ENCODE results near the gene FAM83F.

The FAM83F gene

DNA sequence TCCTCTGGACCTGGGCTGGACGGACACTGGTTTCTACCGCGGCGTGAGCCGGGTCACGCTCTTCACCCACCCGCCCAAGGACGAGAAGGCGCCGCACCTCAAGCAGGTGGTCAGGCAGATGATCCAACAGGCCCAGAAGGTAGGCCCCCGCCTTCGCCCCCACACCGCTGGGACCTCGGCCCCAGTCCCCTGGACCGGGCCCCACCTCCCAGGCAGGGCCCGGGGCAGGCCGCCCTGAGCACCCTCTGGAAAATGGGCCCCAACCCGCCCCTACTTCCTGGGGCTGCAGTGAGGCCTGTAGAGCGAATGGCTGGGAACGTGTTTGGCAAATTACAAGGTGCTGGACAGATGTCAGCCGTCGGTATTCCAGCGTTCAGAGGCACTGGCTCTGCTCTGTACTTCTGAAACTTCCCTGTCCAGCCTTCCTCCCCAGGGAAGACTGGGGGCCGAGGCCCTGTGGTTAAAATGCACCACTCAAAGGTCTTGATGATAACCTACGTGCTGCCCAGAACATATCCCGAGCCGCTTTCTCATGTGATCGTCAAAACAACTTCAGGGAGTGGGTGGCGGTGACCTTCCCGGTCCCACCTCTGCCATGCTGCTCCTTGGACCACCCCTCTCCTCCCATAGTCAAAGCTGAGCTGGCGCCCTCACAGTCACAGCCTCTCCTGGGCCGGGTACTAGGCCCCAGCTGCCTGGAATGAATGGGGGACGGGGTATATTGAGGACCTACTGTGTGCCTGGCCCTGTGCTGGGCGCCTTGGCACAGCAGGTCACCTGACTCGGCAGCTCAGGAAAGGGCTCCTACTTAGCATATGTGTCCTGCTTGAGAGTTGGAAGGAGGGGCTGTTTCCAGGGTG, 869 bp downstream of the FAM83F start:
- no peak for DNase-seq

DNA sequence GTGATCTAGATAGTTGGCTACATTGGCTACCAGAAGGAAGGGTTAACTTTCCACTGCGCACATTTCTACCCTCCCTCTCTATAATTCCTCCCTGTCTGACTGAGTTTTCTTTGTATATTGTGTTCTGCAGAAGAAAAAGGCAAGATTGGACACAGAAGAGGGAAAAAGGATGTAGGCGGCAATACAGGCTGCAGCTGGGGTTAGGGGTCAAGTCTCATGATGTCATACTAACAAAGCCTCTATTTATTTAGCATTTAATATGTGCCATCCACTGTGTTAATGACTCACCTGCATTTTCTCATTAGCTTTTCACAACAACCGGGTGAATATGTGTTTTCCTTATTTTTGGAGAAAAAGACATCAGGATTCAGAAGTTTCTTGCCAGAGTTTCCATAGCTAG, 2.0 kb downstream of the FAM83F start:
- DNase-seq, result no peak

DNA sequence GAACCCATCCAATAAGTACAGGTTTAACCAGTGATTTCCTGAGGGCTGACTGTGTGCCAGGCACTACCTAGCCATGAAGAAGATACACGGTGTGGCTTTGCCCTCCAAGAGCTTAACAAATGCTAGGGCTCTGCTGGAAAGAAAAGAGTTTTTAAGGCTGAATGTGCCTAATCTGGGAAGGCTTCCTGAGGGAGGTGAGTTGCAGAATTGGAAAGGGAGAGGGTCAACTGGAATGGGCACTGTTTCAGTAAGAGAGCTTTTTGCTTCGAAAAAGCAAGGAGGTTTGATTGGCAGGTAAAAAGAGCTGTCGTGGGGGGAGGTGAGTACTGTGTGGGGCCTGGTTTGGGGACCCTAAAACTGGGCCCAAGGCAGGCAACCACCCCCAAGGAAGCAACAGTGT, 2.7 kb downstream of the FAM83F start:
- DNase-seq, result no peak

DNA sequence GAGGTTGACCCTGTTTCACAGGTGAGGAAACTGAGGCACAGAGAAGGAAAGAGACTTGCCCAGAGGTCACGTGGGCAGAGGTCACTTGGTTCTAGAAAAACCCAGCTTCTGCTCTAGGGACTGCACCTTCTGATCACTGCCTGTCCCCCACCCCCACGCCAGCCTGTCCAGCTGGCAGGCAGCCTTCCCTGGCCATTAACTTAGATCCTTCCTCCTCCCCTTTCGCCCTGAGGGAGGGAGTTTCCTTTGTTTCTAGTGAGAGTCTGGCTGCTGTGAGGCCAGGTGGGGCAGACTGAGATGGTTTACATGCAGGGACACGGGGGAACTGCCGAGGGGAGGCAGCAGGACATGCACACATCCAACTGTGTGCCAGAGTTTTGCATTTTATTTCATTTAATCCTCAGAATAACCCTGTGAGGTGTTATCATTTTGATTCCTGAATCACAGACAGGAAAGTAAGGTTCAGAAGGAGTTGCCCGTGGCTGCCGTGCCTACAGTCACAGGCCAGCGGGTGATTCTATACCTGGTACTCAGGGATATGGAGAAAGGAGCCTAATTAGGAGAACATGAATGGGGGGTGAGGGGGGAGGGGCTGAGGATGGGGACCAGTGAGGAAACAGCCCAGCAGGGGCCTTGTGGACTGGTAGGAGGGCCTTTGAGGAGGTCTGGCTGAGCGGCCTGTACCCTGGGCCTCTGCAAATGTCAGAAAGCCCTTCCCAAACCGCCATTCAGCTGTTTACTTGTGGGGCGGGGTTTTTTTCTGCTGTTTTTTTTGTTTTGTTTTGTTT, 3.4 kb downstream of the FAM83F start:
- DNase-seq, result peak; percentile 30

DNA sequence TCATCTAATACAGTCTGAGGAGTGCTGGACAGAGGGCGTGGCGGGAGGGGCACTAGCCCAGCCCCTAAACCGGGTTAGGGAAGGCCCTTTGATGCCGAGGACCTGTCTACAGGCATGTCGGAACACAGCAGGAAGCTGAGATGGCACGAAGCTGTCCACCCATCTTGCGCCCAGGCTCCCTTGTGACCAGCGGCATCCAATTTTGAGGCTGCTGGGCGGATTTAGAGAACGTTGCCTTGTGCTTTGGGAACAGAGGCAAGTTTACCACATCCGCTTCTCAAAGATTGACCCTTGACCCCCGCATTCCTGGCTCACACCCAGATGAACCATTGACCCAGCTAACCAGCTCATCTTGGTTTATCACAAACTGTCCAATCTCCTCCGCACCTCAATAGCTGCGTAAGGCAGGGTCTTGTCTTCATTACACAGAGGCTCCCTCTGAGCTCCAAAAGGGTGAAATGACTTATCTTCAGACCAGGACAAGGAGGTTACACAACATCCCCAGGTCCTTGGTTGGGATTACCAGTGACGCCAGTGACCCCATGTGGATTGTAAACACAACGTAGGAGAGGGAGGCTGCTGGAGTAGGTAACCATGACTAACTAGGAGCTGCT, 4.5 kb downstream of the FAM83F start:
- DNase-seq, result no peak

DNA sequence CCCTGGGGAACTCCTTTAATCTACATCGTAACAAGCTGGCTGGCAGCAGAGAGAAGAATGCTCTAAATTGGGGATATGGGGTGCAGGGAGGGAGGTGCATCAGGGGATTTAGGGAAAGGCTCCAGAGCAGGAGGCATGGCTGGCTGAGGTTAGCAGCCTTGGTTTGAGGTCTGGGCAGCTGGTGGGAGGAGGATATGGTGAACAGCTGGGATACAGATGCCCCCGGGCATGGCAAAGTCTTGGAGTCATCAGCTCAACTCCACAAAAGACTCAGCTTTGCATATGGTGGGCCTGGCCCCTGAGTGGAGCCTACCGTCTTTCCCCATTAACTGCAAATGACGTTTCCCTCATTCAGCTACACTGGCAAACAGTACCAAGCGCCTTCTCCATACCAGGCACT, 5.4 kb downstream of the FAM83F start:
- DNase-seq, result no peak

DNA sequence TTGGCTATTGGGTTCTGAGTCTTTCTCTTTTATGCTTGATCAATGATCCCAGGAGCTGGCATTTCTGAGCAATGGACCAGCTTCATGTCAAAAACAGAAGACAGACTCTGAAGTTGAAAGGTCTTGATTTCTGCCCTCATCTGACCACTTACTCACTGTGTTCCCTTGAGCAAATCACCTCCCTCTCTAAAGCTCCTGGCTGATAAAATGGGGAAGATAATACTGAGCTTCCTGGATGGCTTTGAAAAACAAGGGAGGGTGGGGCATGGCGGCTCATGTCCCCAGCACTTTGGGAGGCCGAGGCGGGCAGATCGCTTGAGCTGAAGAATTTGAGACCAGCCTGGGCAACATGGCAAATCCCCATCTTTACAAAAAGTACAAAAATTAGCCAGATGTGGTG, 6.4 kb downstream of the FAM83F start:
- DNase-seq, result no peak

DNA sequence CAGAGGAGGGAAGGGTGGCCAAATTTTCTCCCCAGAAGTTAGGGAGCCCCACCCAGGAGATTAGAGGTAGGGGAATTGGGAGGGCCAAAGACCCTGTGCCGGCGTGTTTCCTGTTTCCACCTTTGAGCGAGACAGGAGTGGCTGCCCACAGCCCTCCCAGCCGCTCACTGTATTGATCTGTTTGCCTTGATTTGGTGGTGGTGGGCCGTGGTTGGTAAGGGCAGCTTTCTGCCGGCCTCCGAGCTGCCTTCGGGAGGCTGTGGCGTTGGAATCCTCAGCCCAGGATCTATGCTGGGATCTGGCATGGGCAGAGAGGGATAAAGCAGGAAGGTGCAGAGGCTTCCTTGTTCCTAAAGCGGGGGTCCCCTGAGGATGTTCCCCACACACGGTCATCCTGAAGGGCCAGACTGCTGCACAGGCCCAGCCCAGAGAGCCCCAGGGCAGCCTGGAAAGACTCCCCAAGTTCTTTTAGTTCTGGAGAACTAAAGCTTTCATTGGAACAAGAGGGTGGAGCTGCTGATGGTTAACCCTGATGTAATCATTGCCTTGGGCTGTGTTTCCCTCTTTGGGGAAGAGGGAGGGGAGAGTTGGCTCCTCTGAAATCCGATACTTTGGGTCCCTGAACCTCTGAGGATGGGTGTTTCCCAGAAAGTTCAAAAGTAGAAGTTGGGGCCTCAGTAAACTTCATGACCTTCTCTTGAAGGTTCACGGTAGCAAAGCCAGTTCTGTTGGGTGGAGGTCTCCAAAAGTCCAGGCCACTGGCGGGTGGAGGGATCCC, 7.2 kb downstream of the FAM83F start:
- no peak for DNase-seq

DNA sequence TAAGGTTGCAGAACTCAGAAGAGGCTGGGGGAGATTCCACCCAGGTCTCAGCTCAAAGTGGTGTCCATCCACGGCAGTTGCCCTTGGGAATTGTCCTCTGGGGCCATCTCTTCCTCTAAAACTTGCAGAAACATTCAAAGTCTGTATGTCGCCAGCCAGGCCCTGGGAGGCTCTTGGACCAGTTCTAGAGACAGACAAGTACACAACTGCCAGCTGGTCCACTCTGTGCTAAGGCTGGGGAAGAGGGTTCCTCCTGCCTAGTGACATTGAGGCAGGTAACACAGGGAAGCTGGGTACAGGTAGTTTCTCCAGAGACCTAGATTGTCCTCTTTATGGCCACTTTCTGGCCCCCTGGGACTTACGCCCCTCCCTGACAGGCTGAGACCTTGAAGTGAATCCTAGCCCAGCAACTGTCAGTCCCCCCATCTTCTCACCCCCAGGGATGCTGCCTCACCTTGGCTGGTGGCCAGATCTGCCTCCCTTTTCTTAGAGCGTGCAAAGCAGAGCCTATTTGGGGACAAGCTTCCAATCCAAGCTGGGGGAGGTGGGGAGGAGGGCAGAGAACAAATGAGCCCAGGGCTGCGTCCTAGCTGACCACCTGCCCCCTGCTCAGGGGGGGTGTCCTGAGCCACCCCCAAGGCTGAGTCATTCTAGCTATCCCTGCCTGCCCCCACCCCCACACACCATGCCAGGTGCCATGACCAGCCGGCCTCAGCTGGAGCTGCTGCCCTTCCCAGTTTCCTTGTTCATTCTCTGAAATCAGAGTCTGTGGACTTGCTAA, 8.4 kb downstream of the FAM83F start:
- DNase-seq, result no peak

DNA sequence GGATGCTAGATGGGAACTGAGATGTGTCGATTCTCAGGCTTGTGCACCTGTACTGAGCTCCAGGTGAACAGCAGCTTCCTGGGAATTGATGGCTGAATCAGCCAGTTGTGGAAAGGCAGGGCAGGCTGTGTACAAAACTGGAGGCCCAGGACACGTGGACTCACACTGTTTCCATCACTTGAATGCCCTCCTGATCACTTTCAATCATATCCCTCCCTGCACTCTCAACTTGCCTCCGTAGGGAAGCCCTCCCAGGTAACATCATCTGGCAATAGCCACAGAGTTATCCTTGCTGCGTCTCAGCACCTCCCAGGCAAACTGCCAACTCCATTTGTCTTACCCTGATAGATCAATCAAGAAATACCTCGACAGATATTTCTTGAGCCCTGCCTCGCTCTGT, 10.1 kb downstream of the FAM83F start:
- no peak for DNase-seq

DNA sequence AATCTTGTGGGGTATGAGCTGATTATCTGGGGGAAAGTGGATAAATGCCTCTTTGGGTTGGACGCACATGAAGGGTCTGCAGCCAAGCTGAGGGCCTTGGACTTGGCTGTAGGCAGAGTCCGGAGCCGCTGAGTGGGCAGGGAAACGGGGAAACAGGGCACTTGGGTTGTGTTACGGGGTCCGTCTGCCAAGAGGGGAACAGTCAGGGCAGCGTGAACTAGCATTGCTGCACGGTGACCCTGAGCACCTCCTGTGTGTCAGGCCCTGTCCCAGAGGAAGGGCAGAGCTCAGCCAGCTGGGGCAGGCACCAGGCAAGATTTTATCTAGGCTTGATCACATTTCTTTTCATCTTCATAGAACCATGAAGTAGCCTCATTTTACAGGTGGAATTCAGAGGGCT, 11.9 kb downstream of the FAM83F start:
- no peak for DNase-seq

DNA sequence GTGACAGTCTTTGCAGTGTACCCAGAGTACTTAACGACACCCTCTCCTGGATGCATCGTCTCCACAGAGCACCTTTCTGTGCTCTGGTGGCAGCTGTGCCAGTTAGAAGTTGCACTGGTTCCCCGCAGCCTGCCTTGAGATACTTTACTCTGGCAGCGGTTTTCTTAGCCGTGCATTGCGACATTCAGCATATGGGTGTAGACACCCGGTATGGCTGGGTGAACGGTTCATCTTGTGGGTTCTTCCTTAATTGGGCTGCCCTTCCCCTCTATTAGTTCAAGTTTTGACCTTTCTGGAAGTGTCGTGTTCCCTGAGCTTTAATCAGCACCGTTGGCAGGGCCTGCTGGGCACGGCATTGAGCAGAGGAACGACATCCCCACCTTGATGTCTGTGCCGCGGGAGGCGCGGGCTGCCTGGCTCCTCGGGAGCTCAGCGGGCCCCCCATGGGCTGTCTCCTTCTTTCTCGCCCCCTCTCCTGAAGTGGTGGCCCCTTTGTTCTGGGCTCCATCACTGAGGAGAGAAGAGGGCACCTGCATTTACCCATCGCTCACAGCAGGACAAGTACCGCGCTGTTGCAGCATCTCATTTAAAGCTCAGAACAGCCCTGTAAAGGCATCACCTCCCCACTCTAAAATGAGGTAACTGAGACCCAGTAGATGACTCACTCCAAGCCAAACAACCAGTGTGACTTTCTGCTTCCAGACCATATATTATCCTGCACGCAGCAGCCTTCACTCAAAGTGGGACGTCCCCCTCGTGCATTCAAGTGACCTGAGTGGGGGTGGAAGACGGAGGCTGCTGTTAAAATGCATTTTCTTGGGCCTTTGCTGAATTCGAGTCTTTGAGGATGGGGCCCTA, 13.3 kb downstream of the FAM83F start:
- no peak for DNase-seq

DNA sequence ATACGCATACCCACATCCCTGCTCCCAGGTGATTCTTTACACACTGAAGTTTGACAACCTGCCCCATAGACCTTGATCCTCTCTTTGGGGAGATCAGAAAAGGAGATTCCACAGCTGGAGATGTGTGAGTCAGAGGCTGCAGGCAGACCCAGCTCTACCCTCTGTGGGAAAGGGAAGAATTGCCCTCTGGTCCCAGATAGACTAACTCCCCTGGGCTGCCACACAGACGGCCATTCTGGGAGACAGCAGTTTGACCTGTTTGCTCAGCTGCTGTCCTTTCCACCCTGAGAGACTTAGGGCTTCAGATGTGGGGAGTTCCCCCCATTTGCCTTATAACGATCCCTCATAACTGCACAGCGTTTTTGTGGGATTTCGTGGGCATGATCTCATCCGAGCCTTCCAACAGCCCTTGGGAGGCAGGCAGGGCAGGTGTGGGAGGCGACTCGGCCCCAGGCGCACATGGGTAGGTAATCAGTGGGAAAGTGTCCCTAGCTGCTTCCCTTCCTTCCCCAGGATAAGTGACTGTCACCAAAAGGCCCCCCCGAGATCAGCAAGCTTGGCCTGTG, 14.1 kb downstream of the FAM83F start:
- DNase-seq, result no peak

DNA sequence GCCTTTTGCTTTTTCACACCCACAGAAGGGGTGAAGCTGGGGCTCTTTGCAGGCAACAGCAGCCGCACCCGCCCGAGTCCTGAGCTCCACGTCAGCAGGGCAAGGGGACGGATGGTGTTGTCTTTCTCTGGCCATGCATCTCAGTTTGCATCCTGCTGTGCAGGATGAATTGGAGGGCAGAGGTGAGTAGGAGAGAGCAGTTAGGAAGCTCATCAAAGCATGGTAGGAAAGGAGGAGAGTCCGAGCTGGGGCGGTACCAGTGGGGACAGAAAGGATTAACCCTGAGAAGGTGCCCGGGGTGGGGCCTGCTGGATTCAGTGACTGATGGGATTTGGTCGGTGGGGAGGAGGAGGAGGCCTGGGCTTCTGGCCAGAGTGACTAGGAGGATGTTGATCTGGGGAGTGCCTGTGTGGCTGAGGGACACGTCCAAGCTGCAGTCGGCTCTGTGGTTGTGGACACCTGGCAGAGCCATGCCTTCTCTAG, 14.6 kb downstream of the FAM83F start:
- DNase-seq, result no peak

DNA sequence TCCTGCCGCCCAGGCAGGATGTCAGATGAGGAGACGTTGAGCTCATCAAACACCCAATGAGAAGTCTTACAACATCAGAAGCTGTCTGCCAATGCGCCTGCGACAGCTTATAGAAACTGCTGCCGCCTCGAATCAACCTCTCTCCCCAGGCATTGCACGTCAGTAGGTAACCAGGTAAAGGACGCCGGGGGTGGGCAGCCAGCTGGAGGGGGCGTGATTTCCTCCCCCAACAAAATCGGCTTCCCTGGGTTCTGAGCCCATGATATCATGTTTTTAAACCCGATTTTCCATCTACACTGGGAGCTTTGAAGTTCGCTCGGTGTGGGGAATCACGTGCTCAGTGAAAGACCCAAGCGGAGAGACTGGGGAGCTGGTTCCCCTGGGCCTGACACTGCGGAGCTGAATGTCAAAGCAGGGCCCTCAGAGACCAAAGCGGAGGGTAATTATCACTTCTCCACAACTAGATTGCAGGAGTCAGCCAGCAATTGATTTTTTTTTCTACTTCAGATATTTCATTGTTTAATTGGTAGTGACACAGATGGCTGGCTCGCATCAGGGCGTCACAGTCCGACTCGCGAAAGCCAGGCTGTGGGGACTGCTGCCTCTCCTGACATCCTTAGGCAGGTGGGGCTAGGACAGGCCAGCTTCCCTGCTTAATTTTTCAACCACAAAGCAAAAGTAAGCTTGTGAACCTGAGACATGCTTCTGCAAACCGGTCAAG, 15.4 kb downstream of the FAM83F start:
- no peak for DNase-seq

DNA sequence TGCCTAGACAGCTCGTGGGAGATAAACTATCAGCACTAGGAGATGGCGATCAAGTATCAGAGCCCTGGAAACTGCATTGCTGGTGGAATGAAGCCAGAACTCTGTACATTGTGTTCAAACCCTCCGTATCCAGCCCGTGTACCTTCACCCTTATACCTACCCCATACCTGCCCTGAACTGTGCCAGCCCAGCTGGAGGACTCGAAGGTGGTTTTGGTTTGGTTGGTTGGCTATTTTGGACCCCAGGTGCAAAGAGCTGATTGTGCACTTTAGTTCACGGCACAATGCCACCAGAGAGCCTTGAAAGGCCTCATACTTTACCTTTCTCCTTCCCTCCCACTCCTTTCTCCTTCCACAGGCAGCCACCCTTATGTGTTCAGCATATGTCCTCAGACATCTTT, 16.0 kb downstream of the FAM83F start:
- DNase-seq, result no peak

DNA sequence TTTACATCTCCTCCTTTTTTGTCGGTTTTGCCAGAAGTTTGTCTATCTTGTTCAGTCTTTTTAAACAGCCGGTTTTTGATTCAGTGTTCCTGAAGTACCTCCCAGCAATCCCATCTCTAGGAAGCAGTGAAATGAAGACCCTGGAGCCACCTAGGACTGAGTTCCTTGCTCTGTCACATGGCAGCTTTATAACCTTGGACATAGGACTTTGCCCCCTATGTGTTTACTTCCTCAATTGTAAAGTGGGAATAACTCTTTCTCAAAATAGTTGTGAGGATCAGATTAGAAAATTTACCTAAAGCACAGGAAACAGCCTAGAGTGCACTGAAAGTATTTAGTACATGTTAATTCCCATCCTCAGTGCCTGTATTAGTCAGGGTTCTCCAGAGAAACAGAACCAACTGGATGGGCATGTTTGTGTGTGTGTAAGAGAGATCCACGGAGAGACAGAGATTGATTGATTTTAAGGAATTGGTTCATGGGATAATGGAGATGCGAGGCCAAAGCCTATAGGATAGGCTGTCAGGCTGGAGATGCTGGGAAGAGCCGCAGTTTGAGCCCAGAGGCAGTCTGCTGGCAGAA, 20.0 kb downstream of the FAM83F start:
- DNase-seq, result no peak

DNA sequence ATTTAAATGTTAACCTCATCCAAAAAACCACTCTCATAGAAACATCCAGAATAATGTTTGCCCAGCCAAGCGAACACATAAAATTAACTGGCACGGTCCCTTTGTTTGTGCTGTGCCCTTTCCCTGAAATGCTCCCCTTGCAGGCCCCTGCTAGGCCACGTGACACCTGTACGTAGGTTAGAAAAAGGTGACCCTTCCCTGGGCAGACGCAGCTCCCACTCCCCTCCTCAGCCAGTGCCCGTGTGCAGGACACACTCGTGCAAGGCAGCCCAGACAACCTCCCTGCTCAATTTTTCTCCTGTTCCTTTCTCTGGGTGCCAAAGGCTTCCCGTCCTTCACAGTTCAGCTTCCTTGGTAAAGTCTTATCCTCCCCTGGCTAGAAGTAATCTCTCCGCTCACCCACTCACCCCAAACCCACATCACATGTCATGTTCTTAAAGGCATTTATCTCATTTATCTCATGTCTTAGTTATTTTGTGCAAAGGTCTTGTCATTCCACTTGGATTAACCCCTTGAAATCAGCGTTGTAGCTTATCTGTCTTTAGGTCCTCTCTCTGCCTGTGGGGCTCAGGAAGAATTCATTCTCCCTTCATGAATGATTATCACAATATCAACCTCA, 20.7 kb downstream of the FAM83F start:
- no peak for DNase-seq

DNA sequence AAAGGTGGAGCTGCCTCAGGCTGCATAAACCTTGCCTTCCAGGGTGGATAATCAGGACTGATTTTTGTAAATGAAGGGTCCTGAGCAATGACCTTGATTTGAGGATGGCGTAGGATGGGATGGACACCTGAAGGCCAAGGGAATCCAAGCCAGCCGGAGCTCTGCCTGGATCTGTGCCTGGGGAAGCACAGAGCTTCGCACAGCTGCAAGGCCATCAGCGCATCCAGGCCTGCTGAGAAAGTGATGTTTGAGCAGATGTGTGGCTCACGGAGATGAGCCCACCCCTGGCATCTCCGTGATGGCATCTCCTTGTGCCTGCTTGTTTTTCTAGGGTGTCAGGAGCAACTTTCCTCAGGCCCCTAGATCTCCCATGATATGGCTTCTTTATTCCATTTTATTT, 23.3 kb downstream of the FAM83F start:
- no peak for DNase-seq
